ENCODE measurements around the gene SNRPF.
A peak's percentile ranks its signal among the peaks of the same experiment; 100 is the strongest.

The SNRPF gene

DNA sequence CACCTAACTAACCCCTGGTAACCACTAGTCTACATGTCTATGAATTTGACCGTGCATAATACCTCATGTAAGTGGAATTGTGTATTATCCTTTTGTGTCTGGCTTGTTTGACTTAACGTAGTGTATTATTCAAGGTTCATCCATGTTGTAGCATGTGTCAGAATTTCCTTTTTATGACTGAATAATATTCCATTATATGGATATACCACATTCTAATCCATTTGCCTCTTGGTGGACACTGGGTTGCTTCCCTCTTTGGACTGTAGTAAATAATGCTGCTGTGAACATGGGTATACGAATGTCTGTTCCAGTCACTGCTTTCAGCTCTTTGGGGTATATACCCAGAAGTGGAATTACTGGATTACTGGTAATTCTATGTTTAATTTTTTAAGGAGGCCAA, 3.3 kb downstream of the SNRPF start:
- DNase-seq (ENCODE audit: extremely low read depth, low read depth), result no peak
- TF ChIP-seq, protein P1, sequence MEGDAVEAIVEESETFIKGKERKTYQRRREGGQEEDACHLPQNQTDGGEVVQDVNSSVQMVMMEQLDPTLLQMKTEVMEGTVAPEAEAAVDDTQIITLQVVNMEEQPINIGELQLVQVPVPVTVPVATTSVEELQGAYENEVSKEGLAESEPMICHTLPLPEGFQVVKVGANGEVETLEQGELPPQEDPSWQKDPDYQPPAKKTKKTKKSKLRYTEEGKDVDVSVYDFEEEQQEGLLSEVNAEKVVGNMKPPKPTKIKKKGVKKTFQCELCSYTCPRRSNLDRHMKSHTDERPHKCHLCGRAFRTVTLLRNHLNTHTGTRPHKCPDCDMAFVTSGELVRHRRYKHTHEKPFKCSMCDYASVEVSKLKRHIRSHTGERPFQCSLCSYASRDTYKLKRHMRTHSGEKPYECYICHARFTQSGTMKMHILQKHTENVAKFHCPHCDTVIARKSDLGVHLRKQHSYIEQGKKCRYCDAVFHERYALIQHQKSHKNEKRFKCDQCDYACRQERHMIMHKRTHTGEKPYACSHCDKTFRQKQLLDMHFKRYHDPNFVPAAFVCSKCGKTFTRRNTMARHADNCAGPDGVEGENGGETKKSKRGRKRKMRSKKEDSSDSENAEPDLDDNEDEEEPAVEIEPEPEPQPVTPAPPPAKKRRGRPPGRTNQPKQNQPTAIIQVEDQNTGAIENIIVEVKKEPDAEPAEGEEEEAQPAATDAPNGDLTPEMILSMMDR (IDR thresholded peaks at IDR 0.05; ENCODE audit: low read depth, low read length), result no peak

DNA sequence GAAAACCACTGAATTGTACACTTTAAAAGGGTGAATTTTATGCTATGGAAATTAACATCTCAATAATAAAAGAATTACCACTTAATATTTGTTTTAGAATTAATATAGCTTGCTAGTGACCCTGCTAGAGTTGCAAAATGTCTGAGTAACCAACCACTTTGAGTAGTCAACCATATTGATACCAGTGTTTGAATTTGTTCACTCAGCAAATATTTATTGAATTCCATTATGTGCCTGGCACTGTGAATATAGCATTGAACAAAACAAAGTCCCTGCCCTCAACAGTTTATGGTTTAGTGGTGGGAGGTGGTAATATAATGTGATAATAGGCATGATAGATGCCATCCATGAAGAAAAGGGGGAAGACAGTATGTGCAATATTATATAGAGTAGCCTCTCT, 4.6 kb downstream of the SNRPF start:
- TF ChIP-seq, protein P1 (IDR thresholded peaks at IDR 0.05; ENCODE audit: low read depth, low read length), result no peak
- no peak for DNase-seq (ENCODE audit: extremely low read depth, low read depth)

DNA sequence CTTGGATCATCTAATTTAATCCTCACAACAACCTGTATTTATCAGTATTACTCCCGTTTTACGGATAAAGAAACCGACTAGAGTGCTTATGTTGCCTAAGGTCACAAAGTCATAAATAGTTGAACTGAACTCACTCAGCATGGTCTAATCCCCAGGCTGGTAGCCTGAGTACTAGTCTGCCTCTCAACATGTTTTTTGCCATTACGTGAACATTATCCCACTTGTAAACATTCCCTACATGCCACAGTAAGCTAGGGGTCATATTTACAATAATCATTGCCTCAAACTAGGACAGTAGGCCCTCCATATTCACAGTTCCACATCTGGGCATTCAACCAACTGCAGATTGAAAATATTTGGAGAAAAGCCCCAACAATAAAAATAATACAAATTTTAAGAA, 12.1 kb downstream of the SNRPF start:
- TF ChIP-seq, protein P1 (IDR thresholded peaks at IDR 0.05; ENCODE audit: low read depth, low read length), result no peak
- DNase-seq (ENCODE audit: extremely low read depth, low read depth), result no peak

DNA sequence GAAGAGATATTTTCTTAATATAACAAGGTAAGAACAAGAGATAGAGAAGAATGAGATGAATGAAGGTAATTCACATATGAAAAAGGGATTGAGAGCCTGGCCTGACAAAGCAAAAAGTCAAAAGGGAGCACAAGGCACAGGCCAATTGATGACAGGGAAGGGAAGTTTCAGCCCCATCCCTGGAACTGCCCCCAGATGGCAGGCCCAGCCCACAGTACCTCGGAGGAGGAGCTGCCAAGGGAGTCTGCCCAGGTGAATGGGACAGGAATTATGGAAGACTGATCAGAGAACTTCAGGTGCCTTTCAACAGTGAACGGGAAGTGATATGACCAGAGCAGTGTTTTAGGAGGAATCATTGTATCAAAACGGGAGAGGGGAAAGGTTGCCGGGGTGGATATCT, 15.7 kb downstream of the SNRPF start:
- no peak for DNase-seq (ENCODE audit: extremely low read depth, low read depth)
- TF ChIP-seq, protein P1 (IDR thresholded peaks at IDR 0.05; ENCODE audit: low read depth, low read length), result no peak

DNA sequence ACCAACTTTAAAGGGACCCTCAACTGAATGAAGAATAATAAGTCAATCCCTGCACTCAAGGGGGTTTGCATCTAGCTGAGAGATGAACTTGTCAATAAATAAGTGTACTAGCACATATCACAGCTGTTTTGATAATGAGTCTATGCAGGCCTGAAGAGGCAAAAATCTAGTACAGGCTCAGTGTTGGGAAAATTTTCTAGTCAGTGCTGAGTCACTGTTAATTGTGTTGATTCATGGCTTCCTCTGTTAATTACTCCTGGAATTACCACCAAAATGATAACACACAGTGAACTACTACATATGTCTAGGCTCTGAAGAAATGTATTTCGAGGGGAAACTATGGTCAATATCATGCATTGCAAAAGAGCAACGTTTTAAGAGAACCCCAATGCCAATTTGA, 18.9 kb downstream of the SNRPF start:
- TF ChIP-seq, protein P1 (IDR thresholded peaks at IDR 0.05; ENCODE audit: low read depth, low read length), result no peak
- DNase-seq (ENCODE audit: extremely low read depth, low read depth), result no peak

DNA sequence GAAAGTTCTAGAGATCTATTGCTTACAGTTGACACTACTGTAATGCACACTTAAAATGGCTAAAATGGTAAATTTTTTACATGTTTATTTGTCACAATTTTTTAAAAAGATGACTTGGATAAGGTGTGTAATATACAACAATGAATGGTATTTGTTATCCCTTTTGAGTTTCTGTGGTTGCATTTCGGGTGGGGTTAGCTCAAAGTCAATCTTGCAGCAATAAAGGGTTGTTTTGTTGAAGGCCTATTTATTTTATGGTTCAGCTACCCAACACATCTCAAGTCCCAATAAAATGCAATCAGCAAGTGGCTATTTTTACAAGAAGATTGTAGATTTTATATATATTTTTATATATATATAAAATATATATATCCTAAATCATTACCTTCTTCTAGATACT, 22.1 kb downstream of the SNRPF start:
- DNase-seq (ENCODE audit: extremely low read depth, low read depth), result no peak
- TF ChIP-seq, protein P1 (IDR thresholded peaks at IDR 0.05; ENCODE audit: low read depth, low read length), result no peak

DNA sequence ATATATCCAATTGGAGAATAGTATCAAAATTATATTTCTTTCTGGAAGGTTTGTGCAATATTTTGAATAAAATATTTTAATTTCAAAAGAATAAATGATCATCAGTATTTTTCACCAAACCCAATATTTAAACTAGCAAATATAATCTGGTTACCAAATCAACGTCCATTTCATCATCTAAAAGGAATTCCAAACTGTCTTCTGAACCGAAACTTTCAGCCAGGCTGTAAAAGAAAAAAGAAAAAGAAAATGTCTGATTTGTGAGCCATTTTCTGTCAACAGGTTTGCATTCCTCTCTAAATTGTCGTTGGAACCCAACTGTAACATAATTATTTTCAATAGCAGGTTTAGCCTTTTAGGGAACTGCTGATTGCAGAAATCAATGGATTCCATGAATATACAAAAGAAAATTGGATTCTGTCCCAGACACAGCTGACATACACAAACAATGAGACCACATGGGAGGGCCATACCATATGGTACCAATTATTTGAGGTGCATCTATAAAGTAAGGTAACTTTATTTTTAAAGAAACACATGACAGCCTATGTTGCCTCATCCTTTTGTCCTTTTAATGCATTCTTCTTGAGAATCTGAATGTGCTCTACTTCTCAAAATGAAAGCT, 22.7 kb downstream of the SNRPF start:
- TF ChIP-seq, protein P1 (IDR thresholded peaks at IDR 0.05; ENCODE audit: low read depth, low read length), result no peak
- DNase-seq (ENCODE audit: extremely low read depth, low read depth), result peak; percentile 4

All from AG09319 (cell line).